Keratinocyte (primary cell): ENCODE results near the gene TLR8.

ENCODE experiments used
- EZH2 ChIP-seq: IDR thresholded peaks from one replicate; pipeline ENCODE4 v1.6.1; 2012; ENCODE audit warnings: inconsistent platforms, mild to moderate bottlenecking, low read length, moderate library complexity
- TF ChIP-seq, protein P1 (sequence below), 3 experiments: IDR thresholded peaks in 1 of 3; conservative IDR thresholded peaks in 1 of 3; optimal IDR thresholded peaks in 1 of 3; 2 replicates in 2 of 3; 3 replicates in 1 of 3; pipeline versions ENCODE3 to v1.5.1; 2011; ENCODE audit warnings: low read length in 3 of 3, mild to moderate bottlenecking in 3 of 3, moderate library complexity in 2 of 3, control low read depth in 1 of 3, inconsistent platforms in 1 of 3; ENCODE audit not compliant: insufficient read depth in 2 of 3; ENCODE audit errors: extremely low read depth in 1 of 3

DNA sequence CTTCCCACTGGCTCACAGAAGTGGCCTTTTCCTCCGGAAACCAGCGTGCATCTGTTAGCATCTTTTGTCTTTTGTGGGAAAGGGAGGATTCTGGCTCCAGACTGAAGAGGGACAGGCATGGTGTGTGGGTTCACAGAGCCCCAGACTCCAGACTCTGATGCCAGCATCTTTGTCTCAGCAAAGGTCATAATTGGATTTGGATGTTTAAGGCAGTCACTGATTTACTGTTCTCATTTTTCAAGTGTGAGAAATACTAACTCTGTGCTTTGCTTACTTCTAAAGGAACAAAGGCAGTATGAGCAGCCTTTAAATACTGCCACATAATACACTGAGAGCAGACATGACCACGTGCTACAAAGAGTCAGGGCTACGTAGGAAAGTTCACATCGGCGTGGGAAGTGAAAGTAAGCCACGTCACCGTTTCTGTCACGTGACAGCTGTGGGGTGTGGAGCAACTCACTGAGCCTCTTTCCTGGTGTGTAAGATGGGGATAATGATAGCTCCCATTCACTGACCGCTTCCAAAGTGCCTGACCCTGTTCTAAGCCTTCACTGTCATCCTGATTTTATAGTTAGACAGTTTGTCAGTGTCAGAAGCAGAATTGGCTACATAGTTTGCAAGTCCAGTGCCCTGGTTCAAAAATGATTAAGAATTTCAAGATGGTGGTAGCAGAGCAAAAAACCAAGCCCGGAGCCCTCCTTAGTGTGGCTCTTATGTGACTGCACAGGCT is 43.7 kb downstream of the TLR8 start:
- TF ChIP-seq, protein P1, sequence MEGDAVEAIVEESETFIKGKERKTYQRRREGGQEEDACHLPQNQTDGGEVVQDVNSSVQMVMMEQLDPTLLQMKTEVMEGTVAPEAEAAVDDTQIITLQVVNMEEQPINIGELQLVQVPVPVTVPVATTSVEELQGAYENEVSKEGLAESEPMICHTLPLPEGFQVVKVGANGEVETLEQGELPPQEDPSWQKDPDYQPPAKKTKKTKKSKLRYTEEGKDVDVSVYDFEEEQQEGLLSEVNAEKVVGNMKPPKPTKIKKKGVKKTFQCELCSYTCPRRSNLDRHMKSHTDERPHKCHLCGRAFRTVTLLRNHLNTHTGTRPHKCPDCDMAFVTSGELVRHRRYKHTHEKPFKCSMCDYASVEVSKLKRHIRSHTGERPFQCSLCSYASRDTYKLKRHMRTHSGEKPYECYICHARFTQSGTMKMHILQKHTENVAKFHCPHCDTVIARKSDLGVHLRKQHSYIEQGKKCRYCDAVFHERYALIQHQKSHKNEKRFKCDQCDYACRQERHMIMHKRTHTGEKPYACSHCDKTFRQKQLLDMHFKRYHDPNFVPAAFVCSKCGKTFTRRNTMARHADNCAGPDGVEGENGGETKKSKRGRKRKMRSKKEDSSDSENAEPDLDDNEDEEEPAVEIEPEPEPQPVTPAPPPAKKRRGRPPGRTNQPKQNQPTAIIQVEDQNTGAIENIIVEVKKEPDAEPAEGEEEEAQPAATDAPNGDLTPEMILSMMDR (optimal IDR thresholded peaks at IDR 0.05 in 1 of 3, IDR thresholded peaks at IDR 0.05 in 1 of 3, conservative IDR thresholded peaks at IDR 0.05 in 1 of 3; ENCODE audit: extremely low read depth in 1 of 3, insufficient read depth in 2 of 3, low read length in 3 of 3), result no peak
- no peak for TF ChIP-seq EZH2
